Stimulated activated CD4-positive, alpha-beta T cell treated with anti-CD3 and anti-CD28 coated beads, Interleukin-15, amount 100 ng/mL, for 24 hours (primary cell): ENCODE data around the gene MEX3D.
"Not testable (repeated sequence)": the region's sequence is repeated elsewhere in the genome, so short reads cannot be mapped to it uniquely, and the experiment has no call there.

Experiments used
- DNase-seq: peaks from one replicate; pipeline ENCODE4 v3.0.0-alpha.2; 2020

The MEX3D gene

DNA sequence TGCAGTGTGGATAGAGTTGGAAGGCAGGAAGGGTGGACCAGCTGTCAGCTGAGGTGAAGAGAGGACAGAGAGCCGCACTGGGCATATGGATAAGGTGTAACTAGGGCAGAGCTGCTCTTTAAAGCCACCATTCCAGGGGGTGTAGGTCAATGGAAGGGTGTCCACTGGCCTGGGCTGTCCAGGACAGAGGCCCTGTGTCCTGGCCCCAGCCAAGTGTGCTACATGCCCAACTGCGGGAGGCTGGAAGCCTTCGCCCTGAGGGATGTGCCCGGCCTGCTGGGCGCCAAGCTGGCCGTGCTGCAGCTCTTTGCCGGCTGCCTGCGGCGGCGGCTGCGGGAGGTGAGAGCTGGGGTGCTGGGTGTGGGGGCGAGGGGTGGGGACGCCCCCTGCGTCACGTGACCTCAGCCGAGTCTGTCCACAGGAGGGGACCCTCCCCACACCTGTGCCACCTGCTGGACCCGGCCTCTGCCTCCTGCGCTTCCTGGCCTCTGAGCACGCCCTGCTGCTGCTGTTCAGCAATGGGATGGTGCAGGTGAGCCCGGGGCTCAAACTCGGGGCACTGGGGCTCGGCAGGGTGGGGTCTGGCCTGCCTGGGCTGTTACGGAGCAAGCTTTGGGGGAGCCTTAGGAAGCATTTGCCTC is 34.5 kb downstream of the MEX3D start:
- no peak for DNase-seq

DNA sequence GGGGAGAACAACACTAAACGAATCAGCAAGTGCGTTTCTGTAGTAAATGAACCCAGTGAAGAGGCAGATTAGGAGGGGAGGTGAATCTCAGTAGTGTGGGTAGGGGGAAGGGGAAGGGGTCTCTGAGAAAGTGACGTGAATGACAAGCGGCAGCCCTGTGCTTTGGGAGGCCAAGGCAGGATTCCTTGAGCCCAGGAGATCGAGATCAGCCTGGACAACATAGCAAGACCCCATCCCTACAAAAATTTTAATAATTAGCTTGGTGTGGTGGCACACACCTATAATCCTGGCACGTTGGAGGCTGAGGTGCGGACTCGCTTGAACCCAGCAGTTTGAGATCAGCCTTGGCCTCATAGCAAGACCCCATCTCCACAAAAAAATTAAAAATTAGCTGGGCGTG is 36.1 kb downstream of the MEX3D start:
- no peak for DNase-seq

- DNase-seq = no peak
These were observed 36.5 kb downstream of the MEX3D start for GRCh38 chr19:1531587-1531986.

DNA sequence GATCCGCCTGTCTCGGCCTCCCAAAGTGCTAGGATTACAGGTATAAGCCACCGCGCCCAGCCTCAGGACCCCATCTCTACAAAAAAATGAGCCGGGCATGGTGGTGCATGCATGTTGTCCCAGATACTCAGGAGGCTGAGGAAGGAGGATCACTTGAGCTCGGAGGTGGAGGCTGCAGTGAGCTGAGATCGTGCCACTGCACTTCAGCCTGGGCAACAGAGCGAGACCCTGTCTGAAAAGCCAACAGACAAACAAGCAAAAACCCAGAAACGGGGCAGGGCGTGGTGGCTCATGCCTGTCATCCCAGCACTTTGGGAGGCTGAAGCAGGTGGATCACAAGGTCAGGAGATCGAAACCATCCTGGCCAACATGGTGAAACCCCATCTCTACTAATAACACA is 37.3 kb downstream of the MEX3D start:
- DNase-seq = not testable (repeated sequence)

DNA sequence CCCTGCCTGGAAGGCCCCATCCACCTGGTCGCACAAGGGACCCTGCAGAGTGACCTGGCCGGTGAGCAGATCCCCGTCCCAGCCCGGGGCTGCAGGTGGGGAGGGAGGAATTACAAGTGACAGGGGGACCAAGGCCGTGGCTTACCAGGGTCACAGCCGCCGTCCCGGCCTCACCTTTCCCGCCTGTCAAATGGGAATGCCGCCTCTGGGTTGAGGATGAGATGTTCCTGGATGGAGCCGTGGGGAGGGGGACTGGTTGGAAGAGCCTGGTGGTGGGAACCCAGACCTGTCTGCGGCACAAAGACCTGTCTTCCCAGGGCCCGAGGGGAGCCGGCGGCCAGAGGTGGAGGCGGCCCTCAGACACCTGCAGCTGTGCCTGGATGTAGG is 38.7 kb downstream of the MEX3D start:
- no peak for DNase-seq

DNA sequence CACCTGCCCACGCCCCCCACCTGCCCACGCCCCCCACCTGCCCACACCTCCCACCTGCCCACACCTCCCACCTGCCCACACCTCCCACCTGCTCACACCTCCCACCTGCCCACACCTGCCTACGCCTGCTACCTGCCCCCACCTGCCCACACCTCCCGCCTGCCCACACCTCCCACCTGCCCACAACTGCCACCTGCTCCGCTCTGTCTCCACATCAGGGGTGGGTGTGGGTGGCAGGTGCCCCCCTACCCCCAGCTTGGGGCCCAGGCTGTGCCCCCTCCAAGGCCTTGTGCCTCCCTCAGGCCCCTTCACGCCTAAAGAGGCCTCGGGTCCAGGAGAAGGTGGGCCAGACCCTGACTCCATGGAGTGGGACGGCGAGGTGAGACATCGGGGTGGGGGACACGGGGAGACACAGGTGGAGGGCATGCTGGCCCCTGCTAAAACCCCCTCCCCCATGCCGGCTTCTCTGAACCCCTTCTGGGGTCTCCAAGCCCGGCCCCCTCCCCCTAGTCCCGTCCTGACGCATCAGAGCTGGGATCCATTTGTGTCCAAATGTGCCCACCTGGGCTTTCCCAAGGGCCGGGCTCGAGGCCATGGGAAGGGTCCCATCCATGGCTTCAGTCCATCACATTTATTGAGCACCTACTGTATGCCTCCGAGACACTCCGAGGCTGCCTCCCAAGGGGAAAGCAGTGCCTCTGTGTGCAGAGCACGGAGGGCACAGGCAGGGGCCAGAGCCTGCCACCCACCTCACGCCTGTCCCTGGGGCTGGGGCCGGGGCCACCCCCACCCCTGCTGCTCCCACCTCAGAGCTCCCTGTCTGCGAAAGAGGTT is 39.3 kb downstream of the MEX3D start:
- no peak for DNase-seq

GRCh38 chr19:1527650-1528309 is 40.3 kb downstream of the MEX3D start:
- no peak for DNase-seq

- no peak for DNase-seq
These were observed 41.0 kb downstream of the MEX3D start for GRCh38 chr19:1526979-1527649.

GRCh38 chr19:1526066-1526778 is 41.9 kb downstream of the MEX3D start:
- no peak for DNase-seq

- DNase-seq = no peak
These were observed 42.8 kb downstream of the MEX3D start for GRCh38 chr19:1525343-1525742.

- DNase-seq = no peak
These were observed 43.2 kb downstream of the MEX3D start for GRCh38 chr19:1524972-1525325.

DNA sequence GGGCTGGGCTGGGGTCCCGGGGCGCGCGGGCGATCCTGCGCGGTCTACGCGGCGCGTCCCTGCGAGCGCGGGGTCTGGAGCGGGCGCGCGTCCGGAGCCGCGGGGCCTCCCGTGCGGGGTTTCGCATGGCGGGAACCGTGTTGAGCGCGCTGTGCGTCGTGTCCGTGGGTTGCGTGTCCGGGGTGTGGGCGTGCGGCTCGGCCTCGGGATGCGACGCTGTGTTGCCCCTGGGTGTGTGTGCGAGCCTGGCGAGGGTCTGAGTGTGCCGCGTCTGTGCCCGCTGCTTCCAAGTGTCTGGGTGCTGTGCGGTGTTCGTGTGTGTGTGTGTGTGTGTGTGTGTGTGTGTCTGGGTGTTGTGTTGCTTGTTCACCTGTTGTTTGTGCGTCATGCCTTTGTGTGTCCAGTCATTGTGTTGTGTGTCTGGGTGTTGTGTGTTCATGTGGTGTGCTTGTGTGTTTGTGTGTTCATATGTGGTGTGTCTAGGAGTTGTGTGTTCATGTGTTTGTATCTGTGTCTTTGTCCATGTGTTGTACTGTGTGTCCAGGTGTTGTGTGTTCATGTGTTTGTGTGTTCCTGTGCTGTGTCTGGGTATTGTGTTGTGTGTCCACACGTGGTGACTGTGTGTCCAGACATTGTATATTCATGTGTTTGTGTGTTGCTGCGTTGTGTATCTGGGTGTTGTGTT is 43.7 kb downstream of the MEX3D start:
- DNase-seq = no peak

DNA sequence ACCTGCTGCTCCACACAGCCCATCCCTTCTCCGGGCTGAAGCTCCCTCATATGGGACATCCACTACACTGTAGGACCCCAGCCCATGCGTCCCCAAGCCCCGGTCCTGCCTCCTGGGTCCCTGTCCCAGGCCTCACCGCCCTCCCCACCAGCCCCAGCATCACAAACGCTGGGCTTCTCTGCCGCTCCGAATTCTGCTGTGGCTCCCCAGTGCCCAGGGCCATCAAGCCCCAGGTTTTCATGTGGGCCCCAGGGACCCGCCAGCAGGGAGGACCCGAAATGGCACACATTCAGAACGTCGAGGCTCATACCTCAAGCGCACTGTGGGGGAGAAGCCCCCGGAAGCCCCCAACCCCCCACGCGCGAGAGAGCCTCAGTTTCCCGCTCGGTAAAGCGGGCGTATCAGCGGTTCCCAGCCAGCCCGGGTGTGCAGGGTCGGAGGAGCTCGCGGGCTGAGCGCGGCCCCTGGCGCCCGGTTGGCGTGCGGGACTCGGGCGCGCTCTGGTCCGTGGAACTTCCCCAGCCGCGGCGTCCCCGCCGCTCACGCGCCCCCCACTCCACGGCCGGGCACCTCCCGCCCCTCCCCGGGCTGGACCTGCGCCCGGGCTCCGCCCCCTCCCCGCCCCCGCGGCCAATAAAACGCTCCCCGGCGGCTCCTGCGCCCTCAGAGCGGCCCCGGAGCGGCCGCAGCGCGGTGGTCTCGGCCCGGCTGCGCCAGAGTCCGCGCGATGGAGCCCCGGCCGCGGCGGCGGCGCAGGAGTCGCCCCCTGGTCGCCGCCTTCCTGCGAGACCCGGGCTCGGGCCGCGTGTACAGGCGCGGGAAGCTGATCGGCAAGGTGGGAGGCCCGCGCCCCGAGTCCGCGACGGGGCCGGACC is 44.5 kb downstream of the MEX3D start, which contains the start of gene PLK5:
TSS of gene PLK5 (plus strand) at position 666 of the 875 bp plus-strand sequence. CDS start 2,920 bp downstream, outside the sequence.
- DNase-seq = no peak

GRCh38 chr19:1522838-1523237 is 45.3 kb downstream of the MEX3D start:
- DNase-seq = no peak

DNA sequence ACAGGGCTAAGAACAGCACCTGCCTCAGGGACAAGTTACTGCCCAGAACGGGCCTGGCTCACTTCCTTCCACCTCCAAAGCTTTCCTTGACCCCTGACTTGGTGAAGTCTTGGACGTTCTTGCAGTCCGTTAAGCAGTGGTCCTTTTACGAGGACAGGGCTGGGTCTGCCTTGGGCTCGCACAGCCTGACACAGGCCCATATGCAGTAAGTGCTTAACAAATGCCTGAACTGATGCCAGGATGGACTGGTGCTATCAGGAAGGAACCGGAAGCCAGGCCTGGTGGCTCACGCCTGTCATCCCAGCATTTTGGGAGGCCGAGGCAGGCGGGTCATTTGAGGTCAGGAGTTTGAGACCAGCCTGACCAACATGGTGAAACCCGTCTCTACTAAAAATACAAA is 46.1 kb downstream of the MEX3D start:
- DNase-seq = no peak

DNA sequence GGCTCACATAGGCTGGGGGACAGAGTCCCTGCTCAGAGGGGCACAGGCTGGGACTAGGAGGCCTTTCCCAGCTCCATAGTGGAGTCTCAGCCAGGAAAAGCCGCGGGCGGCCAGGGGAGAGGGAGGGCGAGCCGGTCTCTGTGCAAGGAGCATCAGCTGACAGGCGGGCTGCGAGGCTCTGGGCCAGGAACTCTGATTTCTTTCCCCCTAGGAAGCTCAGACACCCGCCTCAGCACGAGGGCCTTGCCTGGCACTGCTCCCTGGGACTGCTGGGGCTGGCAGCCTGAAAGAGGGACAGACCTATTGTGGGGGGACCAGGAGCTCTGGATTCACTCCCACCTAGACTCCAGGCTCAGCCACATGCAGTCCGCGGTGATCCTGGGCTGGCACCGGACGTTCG is 46.5 kb downstream of the MEX3D start:
- DNase-seq = no peak

DNA sequence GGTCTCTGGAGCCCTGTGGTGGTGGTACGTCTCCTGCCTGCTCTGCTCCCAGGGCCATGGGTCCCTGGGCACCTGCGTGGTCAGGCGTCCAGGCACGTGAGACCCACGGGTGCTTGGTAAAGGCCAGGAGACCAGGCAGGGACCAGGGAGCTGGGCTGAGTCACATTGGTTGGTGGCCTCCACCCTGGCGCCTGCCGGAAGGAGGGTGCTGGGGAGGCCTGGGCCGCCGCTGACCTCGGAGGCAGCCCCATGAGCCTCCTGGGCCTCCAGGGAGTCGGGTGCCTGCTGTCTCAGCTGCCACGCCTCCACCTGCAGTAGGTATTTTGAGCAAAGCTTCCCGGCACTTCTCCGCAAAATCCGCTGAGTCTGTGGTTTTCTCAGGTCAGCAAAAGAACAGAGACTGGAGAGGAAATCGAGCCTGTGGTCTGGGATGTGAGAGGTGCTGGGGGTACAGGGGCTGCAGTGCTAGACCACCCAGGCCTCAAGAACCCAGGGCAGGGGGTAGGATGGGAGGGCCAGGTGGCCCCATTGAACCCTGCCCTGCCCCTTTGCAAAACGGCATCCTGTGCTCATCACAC is 47.8 kb downstream of the MEX3D start:
- DNase-seq = no peak

GRCh38 chr19:1519802-1520201 is 48.3 kb downstream of the MEX3D start:
- not testable (repeated sequence) for DNase-seq

DNA sequence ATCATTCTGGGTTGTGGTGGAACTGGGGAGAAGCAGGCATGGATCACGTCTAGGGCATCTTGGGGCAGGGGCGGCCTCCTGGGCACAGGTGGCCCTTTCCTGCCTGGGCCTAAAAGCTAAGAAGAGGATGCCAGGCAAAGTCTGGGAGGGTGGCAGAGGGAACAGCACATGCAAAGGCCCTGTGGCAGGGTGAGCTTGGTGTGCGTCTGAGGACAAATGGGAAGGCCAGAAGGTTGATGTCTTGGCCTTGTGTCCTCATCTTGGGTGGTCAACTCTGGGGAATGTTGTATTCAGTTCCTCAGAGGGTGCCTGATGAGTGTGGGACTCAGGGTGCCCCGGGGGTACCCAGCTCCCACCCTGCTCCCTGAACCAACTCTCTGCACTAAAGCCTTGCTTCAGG is 49.7 kb downstream of the MEX3D start:
- no peak for DNase-seq

DNA sequence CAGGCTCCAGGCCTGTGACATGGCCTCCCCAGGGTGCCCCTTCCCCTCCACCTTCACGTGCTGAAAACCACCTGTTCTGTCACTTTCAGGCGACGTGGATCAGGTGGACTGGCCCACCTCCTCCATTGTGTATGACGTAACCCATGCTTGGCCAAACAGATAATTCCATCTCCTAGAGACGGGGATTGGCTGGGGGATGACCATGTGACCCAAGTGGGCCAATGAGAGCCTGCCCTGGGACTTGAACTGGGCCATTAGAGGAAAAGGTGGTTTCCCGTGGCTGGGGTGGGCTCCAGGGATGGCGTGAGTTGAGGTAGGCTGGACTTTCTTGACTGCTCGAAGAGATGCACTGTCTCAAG is 51.8 kb downstream of the MEX3D start:
- no peak for DNase-seq
